ENCODE data around the gene GNAT2. TPM values are rescaled to one million over a fixed set of nuclear protein-coding genes. Genes with fewer than 3 reads are reported as not detected.

Gene GNAT2
- total RNA-seq, 2 donors from 2014 or later, result 0.32 to 0.54 TPM

- Mint-ChIP-seq H3K27me3 (no peaks in the 10 kb centered on the region), H3K4me3 (peak overlapping the region; percentile 58), H3K4me1 (peaks cover 30% of the 10 kb centered on the region), H3K9me3 (no peaks in the 10 kb centered on the region), H3K27ac (peak overlapping the region; percentile 77), H3K36me3 (ENCODE audit: low read depth) (peaks cover 19% of the 10 kb centered on the region)
- no peak for ATAC-seq (replicated peaks)
Observed at GRCh38 chr1:109615879-109616278, 3.5 kb downstream of the GNAT2 start.

GRCh38 chr1:109613361-109614147 is 5.9 kb downstream of the GNAT2 start:
- no peak for ATAC-seq (replicated peaks)
- H3K9me3 Mint-ChIP-seq, result no peaks in the 10 kb centered on the region
- no peaks in the 10 kb centered on the region for H3K36me3 Mint-ChIP-seq (ENCODE audit: low read depth)
- no peak overlapping the region for H3K27ac Mint-ChIP-seq
- H3K4me3 Mint-ChIP-seq, result no peak overlapping the region
- peaks cover 22% of the 10 kb centered on the region for H3K4me1 Mint-ChIP-seq
- no peaks in the 10 kb centered on the region for H3K27me3 Mint-ChIP-seq

- Mint-ChIP-seq H3K36me3 (ENCODE audit: low read depth) (no peaks in the 10 kb centered on the region), H3K27ac (no peak overlapping the region), H3K9me3 (no peaks in the 10 kb centered on the region), H3K4me1 (peaks cover 8% of the 10 kb centered on the region), H3K27me3 (no peaks in the 10 kb centered on the region), H3K4me3 (no peak overlapping the region)
- ATAC-seq (replicated peaks), result no peak
Observed at GRCh38 chr1:109611308-109611990, 8.0 kb downstream of the GNAT2 start.

DNA sequence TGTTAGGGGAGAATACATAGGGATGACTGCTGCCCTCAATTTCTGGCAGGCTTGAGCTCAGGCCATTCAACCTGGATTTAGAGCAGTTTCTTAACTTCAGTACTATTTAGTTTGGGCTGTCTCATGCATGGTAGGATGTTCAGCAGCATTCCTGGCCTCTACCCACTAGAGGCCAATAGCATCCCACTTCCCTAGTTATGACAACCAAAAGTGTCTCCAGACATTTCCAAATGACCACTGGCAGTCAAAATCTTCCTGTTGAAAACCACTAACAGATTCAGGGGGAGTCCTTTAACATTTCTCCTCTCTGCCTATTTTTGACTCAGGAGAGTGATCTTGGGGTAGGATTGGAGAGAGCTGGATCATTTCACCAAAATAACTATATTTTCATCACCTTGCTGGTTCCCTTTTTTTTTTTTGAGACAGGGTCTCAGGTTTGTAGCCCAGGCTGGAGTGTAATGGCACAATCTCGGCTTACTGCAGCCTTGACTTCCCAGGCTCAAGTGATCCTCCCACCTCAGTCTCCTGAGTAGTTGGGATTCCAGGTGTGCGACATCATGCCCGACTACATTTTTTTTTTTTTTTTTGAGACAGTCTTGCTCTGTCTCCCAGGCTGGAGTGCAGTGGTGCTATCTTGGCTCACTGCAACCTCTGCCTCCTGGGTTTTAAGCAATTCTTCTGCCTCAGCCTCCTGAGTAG is 8.7 kb downstream of the GNAT2 start:
- peaks cover 1% of the 10 kb centered on the region for H3K4me1 Mint-ChIP-seq
- ATAC-seq (replicated peaks), result no peak

DNA sequence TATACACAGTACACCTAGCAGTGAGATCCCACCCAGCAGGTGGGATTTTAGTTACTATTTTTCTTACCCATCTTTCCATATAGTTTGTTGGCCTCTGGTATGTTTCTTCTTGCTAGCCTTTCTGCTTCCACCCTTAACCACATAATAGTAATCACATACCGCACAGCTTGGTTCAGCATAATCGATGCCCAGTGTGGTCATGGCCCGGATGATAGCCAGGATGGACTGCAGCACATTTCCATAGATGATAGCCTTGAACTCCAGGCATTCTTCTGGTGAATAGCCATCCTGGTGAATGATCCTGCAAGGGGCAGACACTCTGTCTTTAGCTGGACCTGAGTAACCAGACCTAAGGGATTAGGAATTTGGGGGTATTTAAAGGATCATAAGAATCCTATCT is 9.5 kb downstream of the GNAT2 start:
- Mint-ChIP-seq H3K36me3 (ENCODE audit: low read depth) (no peaks in the 10 kb centered on the region), H3K4me1 (no peaks in the 10 kb centered on the region), H3K9me3 (no peaks in the 10 kb centered on the region), H3K27ac (no peak overlapping the region), H3K4me3 (no peak overlapping the region), H3K27me3 (no peaks in the 10 kb centered on the region)
- ATAC-seq (replicated peaks), result no peak

More for the DNA sequence above, 8.7 kb downstream of the GNAT2 start:
- no peaks in the 10 kb centered on the region for H3K27me3 Mint-ChIP-seq
- no peak overlapping the region for H3K27ac Mint-ChIP-seq
- no peaks in the 10 kb centered on the region for H3K36me3 Mint-ChIP-seq (ENCODE audit: low read depth)
- H3K9me3 Mint-ChIP-seq, result no peaks in the 10 kb centered on the region
- H3K4me3 Mint-ChIP-seq, result no peak overlapping the region

DNA sequence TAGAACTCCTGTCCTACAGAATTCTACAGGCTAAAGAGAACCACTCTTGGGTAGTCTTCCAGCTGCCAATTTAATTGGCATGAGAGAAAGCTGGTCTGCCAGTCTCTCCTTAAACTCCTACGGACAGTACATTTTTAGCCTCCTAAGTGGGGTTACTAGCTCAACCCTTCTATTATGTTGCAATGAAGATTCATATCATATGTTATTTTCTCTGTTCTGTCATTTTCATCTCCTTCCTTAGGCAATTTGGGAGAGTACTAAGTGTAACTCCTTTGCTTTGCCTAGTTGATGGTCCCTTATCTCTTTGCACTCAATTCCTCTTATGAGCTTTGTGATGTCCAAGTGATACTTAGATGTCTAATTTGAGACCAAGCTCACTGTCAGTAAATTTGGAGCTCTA is 14.0 kb downstream of the GNAT2 start:
- ATAC-seq (replicated peaks), result no peak
- no peaks in the 10 kb centered on the region for H3K36me3 Mint-ChIP-seq (ENCODE audit: low read depth)
- no peaks in the 10 kb centered on the region for H3K27me3 Mint-ChIP-seq
- H3K4me3 Mint-ChIP-seq, result no peak overlapping the region
- no peaks in the 10 kb centered on the region for H3K9me3 Mint-ChIP-seq
- peaks cover 15% of the 10 kb centered on the region for H3K4me1 Mint-ChIP-seq
- H3K27ac Mint-ChIP-seq, result no peak overlapping the region

- Mint-ChIP-seq H3K4me3 (no peak overlapping the region), H3K27ac (no peak overlapping the region)
Observed at GRCh38 chr1:109603229-109603628, 16.2 kb downstream of the GNAT2 start.

GRCh38 chr1:109598655-109599054 is 20.8 kb downstream of the GNAT2 start:
- no peak overlapping the region for H3K4me3 Mint-ChIP-seq
- peaks cover 15% of the 10 kb centered on the region for H3K4me1 Mint-ChIP-seq
- no peaks in the 10 kb centered on the region for H3K27me3 Mint-ChIP-seq
- no peaks in the 10 kb centered on the region for H3K9me3 Mint-ChIP-seq
- no peak overlapping the region for H3K27ac Mint-ChIP-seq
- peaks cover 35% of the 10 kb centered on the region for H3K36me3 Mint-ChIP-seq (ENCODE audit: low read depth)
- ATAC-seq (replicated peaks), result no peak

More at GRCh38 chr1:109603229-109603628, 16.2 kb downstream of the GNAT2 start:
- Mint-ChIP-seq H3K27me3 (no peaks in the 10 kb centered on the region), H3K36me3 (ENCODE audit: low read depth) (no peaks in the 10 kb centered on the region), H3K4me1 (peaks cover 15% of the 10 kb centered on the region), H3K9me3 (no peaks in the 10 kb centered on the region)
- no peak for ATAC-seq (replicated peaks)

DNA sequence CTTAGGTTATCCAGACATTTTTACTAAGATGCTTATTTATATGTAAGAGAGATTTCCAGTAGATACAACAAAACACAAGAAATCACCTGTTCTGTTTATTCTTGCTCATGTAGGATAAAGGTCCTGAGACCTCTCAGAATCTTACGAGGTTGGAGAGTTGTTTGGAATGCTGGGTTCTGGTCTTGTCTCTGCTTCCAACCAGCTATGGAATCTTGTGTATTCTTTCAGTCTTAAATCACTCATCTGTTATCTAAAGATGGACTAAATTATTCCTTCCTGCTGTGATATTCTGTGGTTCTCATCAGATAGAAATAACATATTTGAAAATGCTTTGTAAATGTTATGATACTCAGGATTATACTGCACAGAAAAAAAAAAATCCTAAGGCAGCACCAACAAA is 21.3 kb downstream of the GNAT2 start:
- Mint-ChIP-seq H3K27me3 (no peaks in the 10 kb centered on the region), H3K27ac (no peak overlapping the region), H3K9me3 (no peaks in the 10 kb centered on the region), H3K4me1 (peaks cover 15% of the 10 kb centered on the region), H3K4me3 (no peak overlapping the region), H3K36me3 (ENCODE audit: low read depth) (peaks cover 40% of the 10 kb centered on the region)
- no peak for ATAC-seq (replicated peaks)

DNA sequence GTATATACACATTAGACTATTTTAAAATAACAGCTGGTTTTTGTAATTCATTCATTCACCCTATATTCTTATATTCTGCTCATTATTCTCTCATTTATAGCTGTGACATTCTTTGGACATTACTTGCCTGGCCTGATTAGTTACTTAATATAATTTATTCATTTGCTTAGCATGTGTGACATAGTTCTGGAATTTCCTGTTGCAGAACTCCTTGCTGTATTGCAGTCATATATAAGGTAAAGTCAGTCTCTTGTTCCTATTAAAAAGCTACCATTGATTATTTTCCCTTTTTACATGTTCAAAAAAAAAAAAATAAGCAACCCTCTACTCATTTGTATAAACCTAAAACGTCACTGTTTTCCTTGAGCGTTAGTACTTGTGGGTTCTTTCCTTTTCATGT is 23.9 kb downstream of the GNAT2 start:
- Mint-ChIP-seq H3K27ac (peak overlapping the region; percentile 20), H3K36me3 (ENCODE audit: low read depth) (peaks cover 67% of the 10 kb centered on the region), H3K4me1 (no peaks in the 10 kb centered on the region), H3K27me3 (no peaks in the 10 kb centered on the region), H3K9me3 (no peaks in the 10 kb centered on the region), H3K4me3 (no peak overlapping the region)
- no peak for ATAC-seq (replicated peaks)

DNA sequence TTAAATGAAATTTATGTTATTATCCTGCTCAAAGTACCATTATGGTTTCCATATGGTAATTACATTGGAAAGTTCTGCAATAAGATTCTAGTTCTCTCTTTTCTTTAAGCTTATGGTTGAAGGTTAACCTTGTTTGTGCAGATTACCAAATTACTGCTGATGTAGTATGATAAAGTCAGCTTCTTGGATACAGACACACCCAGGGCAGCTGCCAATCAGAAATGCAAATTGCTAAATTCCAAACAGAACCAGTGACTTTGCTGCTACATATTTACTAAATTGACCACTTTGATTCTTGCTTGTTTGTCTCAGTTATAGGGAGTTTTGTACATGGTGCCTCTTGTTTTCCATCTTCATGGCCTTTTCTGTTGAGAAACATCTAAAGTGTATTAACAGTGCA is 26.5 kb downstream of the GNAT2 start:
- ATAC-seq (replicated peaks), result no peak
- Mint-ChIP-seq H3K36me3 (ENCODE audit: low read depth) (peaks cover 93% of the 10 kb centered on the region), H3K27me3 (no peaks in the 10 kb centered on the region), H3K4me1 (no peaks in the 10 kb centered on the region), H3K27ac (no peak overlapping the region), H3K4me3 (no peak overlapping the region), H3K9me3 (no peaks in the 10 kb centered on the region)

DNA sequence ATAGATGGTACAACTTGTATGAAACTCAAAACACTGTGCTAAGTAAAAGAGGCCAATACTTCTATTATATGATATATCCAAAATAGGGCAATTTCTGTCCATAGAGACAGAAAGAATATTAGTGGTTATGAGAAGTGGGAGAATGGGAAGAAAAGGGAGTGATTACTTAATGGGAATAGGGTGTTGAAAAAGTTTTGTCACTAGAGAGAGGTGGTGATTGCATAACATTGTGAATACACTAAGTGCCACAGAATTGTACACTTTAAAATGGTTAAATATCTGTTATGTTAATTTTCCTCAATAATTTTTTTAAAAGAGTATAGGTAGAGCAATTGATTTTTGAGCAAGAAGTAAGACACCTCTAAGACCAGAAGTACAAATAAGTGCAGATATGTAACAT is 29.7 kb downstream of the GNAT2 start:
- Mint-ChIP-seq H3K4me1 (no peaks in the 10 kb centered on the region), H3K4me3 (no peak overlapping the region), H3K36me3 (ENCODE audit: low read depth) (peaks cover 100% of the 10 kb centered on the region), H3K9me3 (no peaks in the 10 kb centered on the region), H3K27me3 (no peaks in the 10 kb centered on the region), H3K27ac (no peak overlapping the region)
- no peak for ATAC-seq (replicated peaks)

GRCh38 chr1:109589177-109589576 is 30.2 kb downstream of the GNAT2 start:
- Mint-ChIP-seq H3K27ac (peak overlapping the region; percentile 2), H3K9me3 (no peaks in the 10 kb centered on the region)

DNA sequence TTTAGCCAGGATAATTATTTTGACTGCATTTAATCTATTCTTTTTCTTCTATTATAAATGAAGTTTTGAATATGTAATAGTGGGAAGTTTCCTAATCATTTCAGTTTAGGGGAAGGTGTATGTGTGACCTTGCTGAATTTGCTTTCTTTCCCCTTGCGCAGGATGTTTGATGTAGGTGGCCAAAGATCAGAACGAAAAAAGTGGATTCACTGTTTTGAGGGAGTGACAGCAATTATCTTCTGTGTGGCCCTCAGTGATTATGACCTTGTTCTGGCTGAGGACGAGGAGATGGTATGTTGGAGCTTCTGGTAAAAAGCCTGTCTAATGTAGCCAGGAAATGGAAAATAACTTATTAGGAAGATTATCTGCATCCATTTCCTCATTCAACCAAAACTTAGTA is 33.4 kb downstream of the GNAT2 start:
- no peaks in the 10 kb centered on the region for H3K9me3 Mint-ChIP-seq
- no peaks in the 10 kb centered on the region for H3K27me3 Mint-ChIP-seq
- no peaks in the 10 kb centered on the region for H3K4me1 Mint-ChIP-seq
- ATAC-seq (replicated peaks), result no peak
- peak overlapping the region; percentile 47 for H3K27ac Mint-ChIP-seq
- H3K4me3 Mint-ChIP-seq, result no peak overlapping the region
- peaks cover 100% of the 10 kb centered on the region for H3K36me3 Mint-ChIP-seq (ENCODE audit: low read depth)

More at GRCh38 chr1:109589177-109589576, 30.2 kb downstream of the GNAT2 start:
- no peak for ATAC-seq (replicated peaks)
- Mint-ChIP-seq H3K27me3 (no peaks in the 10 kb centered on the region), H3K4me1 (no peaks in the 10 kb centered on the region), H3K36me3 (ENCODE audit: low read depth) (peaks cover 100% of the 10 kb centered on the region), H3K4me3 (no peak overlapping the region)

- no peak for ATAC-seq (replicated peaks)
- no peak overlapping the region for H3K4me3 Mint-ChIP-seq
- H3K36me3 Mint-ChIP-seq (ENCODE audit: low read depth), result peaks cover 100% of the 10 kb centered on the region
- H3K27me3 Mint-ChIP-seq, result no peaks in the 10 kb centered on the region
- H3K27ac Mint-ChIP-seq, result no peak overlapping the region
- H3K4me1 Mint-ChIP-seq, result no peaks in the 10 kb centered on the region
- H3K9me3 Mint-ChIP-seq, result no peaks in the 10 kb centered on the region
Observed at GRCh38 chr1:109584766-109585165, 34.6 kb downstream of the GNAT2 start.

All from activated T-helper 17 cell treated with anti-CD3 and anti-CD28 coated beads, Interleukin-2, amount 50 U/mL, for 72 hours (primary cell).